Fibroblast of the conjunctiva (primary cell): ENCODE data around the gene SEC14L2.
"Not testable (repeated sequence)": the region's sequence is repeated elsewhere in the genome, so short reads cannot be mapped to it uniquely, and the experiment has no call there.

ENCODE experiments used
- DNase-seq: peaks from one replicate; pipeline ENCODE4 v3.0.0-alpha.2; 2010; ENCODE audit warnings: low read depth

SEC14L2 gene

GRCh38 chr22:30455075-30455840 is 58.4 kb downstream of the SEC14L2 start:
- DNase-seq = no peak

- DNase-seq = no peak
These were observed 61.2 kb downstream of the SEC14L2 start for GRCh38 chr22:30457981-30458380.

- DNase-seq = no peak
These were observed 62.6 kb downstream of the SEC14L2 start for GRCh38 chr22:30459181-30460052.

- DNase-seq = no peak
These were observed 63.3 kb downstream of the SEC14L2 start for GRCh38 chr22:30460147-30460546.

GRCh38 chr22:30460555-30460954 is 63.7 kb downstream of the SEC14L2 start:
- DNase-seq = not testable (repeated sequence)

GRCh38 chr22:30469165-30469564 is 72.3 kb downstream of the SEC14L2 start:
- DNase-seq = no peak

- no peak for DNase-seq
These were observed 73.8 kb downstream of the SEC14L2 start for GRCh38 chr22:30470655-30471054.

- no peak for DNase-seq
These were observed 74.9 kb downstream of the SEC14L2 start, which contains the start of gene SEC14L3 for GRCh38 chr22:30471616-30472318. Gene SEC14L3 (minus strand): TSS chr22:30472017. CDS start chr22:30471958, 59 bp downstream.

- no peak for DNase-seq
These were observed 76.3 kb downstream of the SEC14L2 start for GRCh38 chr22:30472994-30473720.

- DNase-seq = no peak
These were observed 77.3 kb downstream of the SEC14L2 start for GRCh38 chr22:30474121-30474520.
